HG03565 (cell line): ENCODE measurements around the gene COQ8A.
"Not testable (repeated sequence)": the region's sequence is repeated elsewhere in the genome, so short reads cannot be mapped to it uniquely, and the experiment has no call there.

Experiments
- ATAC-seq: cut with Tn5 transposase; IDR thresholded peaks from one replicate; pipeline ENCODE4 v1.9.1; 2021; ENCODE audit warnings: mild to moderate bottlenecking, moderate library complexity; ENCODE audit not compliant: unreplicated experiment

Gene COQ8A

GRCh38 chr1:226951286-226952117 lies 11.4 kb downstream of the COQ8A start:
- ATAC-seq: no peak

- ATAC-seq: no peak
These were observed 12.0 kb downstream of the COQ8A start for GRCh38 chr1:226952118-226952441.

GRCh38 chr1:226953175-226953800 lies 13.2 kb downstream of the COQ8A start:
- ATAC-seq: no peak

- ATAC-seq: no peak
These were observed 14.2 kb downstream of the COQ8A start for GRCh38 chr1:226954337-226954736.

- no peak for ATAC-seq
These were observed 14.7 kb downstream of the COQ8A start for GRCh38 chr1:226954777-226955176.

- not testable (repeated sequence) for ATAC-seq
These were observed 15.8 kb downstream of the COQ8A start for GRCh38 chr1:226955857-226956256.

GRCh38 chr1:226956942-226957713 lies 17.0 kb downstream of the COQ8A start:
- ATAC-seq: no peak

GRCh38 chr1:226957714-226958113 lies 17.6 kb downstream of the COQ8A start:
- ATAC-seq: no peak

- no peak for ATAC-seq
These were observed 18.2 kb downstream of the COQ8A start for GRCh38 chr1:226958300-226958699.

GRCh38 chr1:226960256-226960655 lies 20.2 kb downstream of the COQ8A start:
- ATAC-seq: no peak

- no peak for ATAC-seq
These were observed 21.1 kb downstream of the COQ8A start for GRCh38 chr1:226960944-226961765.

GRCh38 chr1:226962421-226963391 lies 22.6 kb downstream of the COQ8A start:
- ATAC-seq: no peak

GRCh38 chr1:226964068-226964425 lies 24.0 kb downstream of the COQ8A start:
- ATAC-seq: no peak

- no peak for ATAC-seq
These were observed 24.8 kb downstream of the COQ8A start for GRCh38 chr1:226964611-226965486.

GRCh38 chr1:226965581-226966440 lies 25.7 kb downstream of the COQ8A start:
- no peak for ATAC-seq

- no peak for ATAC-seq
These were observed 26.6 kb downstream of the COQ8A start for GRCh38 chr1:226966683-226967082.

- no peak for ATAC-seq
These were observed 27.6 kb downstream of the COQ8A start for GRCh38 chr1:226967665-226968064.

- no peak for ATAC-seq
These were observed 31.7 kb downstream of the COQ8A start for GRCh38 chr1:226971765-226972164.
